ENCODE measurements around the gene LAMC1. TPM values are rescaled to one million over a fixed set of nuclear protein-coding genes. Genes with fewer than 3 reads are reported as not detected.

LAMC1 gene
- total RNA-seq, 1 donor from 2014 or later = 162 TPM

- no peak overlapping the region for H3K4me3 ChIP-seq (ENCODE audit: low read depth, low read length)
- DNase-seq (ENCODE audit: low read depth) = no peak
- TF ChIP-seq CTCF (conservative IDR thresholded peaks at IDR 0.05; ENCODE audit: low read depth, low read length) = no peak
Measured at GRCh38 chr1:183039985-183040447, 16.8 kb downstream of the LAMC1 start.

GRCh38 chr1:183040547-183040971 lies 17.3 kb downstream of the LAMC1 start:
- DNase-seq (ENCODE audit: low read depth) = no peak
- TF ChIP-seq CTCF (conservative IDR thresholded peaks at IDR 0.05; ENCODE audit: low read depth, low read length) = no peak
- no peak overlapping the region for H3K4me3 ChIP-seq (ENCODE audit: low read depth, low read length)

DNA sequence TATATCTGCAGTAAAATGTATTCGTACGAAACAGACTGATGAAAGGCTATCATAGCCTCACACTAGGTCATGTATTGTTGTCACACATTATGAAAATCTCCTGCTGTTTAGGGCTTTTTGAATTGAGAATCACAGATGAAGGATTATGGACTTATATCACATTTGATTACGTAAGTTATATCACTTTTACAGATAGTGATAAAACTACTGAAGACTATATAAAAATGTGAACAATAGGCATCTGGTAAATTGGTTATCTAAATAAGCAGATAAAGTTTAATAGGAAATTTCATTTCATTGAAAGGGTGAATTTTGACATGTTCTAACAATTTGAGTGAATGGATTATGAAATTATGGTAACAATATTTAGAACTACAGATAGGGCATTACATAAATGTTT lies 20.0 kb downstream of the LAMC1 start:
- TF ChIP-seq CTCF (conservative IDR thresholded peaks at IDR 0.05; ENCODE audit: low read depth, low read length) = no peak
- H3K4me3 ChIP-seq (ENCODE audit: low read depth, low read length) = no peak overlapping the region
- DNase-seq (ENCODE audit: low read depth) = no peak

GRCh38 chr1:183043872-183044854 lies 20.9 kb downstream of the LAMC1 start:
- no peak for TF ChIP-seq CTCF (conservative IDR thresholded peaks at IDR 0.05; ENCODE audit: low read depth, low read length)
- no peak for DNase-seq (ENCODE audit: low read depth)
- H3K4me3 ChIP-seq (ENCODE audit: low read depth, low read length) = peak overlapping the region; percentile 13

DNA sequence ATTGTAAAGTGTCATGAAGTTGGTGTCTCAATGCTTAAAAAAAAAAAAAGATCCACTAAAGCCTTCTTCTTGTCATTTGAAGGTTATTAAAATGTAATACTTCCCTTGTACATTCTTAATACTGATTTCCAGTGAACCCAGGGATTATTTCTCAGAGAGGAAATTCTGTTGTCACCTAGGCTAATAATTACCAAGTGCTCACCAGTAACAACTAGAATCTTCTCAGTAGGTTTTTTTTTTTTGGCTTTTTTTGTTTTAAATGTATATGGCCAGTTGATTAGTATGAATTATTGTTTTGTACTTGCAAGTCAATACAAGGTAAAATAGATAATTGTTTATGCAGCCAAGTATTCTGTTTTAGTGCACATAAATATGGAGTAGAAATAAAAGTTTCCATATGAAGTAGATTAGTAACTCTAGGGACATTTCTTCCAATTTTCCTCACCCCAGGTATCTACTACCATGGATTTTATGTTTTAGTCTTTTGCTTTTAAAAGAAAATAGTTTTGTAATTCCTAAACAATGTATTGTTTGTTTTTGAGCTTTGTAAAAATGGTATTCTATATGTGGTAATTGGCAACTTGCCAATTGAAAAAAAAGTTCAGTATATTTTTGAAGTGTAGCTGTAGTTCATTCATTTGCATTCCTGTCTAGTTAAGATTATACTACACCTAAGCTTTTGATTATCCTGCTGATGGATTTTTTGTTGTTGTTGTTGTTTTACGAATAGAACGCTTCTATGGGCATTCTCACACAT lies 21.9 kb downstream of the LAMC1 start:
- no peak for DNase-seq (ENCODE audit: low read depth)
- TF ChIP-seq CTCF (conservative IDR thresholded peaks at IDR 0.05; ENCODE audit: low read depth, low read length) = no peak
- H3K4me3 ChIP-seq (ENCODE audit: low read depth, low read length) = peak overlapping the region; percentile 13

- no peak for TF ChIP-seq CTCF (conservative IDR thresholded peaks at IDR 0.05; ENCODE audit: low read depth, low read length)
- no peak for DNase-seq (ENCODE audit: low read depth)
- H3K4me3 ChIP-seq (ENCODE audit: low read depth, low read length) = no peak overlapping the region
Measured at GRCh38 chr1:183048087-183049085, 25.2 kb downstream of the LAMC1 start.
